Gastroesophageal sphincter (tissue), 3 donors: ENCODE data around the gene NTRK1.

ENCODE experiments used
- POLR2A ChIP-seq, 2 donors: fragments of 450-650 bp; IDR thresholded peaks; one replicate each; pipeline ENCODE4 v1.6.1; 2017; ENCODE audit warnings: antibody characterized with exemption in 2 of 2, mild to moderate bottlenecking in 2 of 2, moderate library complexity in 1 of 2
- POLR2AphosphoS5 ChIP-seq: sonication (generic); formaldehyde crosslinking; IDR thresholded peaks from one replicate; pipeline ENCODE4 v1.6.1; 2017; ENCODE audit warnings: antibody characterized with exemption
- TF ChIP-seq, protein P1 (sequence below), 4 experiments: fragments of 200-600 bp in 2 of 4; fragments of 450-650 bp in 2 of 4; sonication (generic) in 1 of 4; IDR thresholded peaks; one replicate each; pipeline ENCODE4 v1.5.1; 2017 to 2019; ENCODE audit warnings: antibody characterized with exemption in 4 of 4, mild to moderate bottlenecking in 2 of 4, moderate library complexity in 2 of 4

DNA sequence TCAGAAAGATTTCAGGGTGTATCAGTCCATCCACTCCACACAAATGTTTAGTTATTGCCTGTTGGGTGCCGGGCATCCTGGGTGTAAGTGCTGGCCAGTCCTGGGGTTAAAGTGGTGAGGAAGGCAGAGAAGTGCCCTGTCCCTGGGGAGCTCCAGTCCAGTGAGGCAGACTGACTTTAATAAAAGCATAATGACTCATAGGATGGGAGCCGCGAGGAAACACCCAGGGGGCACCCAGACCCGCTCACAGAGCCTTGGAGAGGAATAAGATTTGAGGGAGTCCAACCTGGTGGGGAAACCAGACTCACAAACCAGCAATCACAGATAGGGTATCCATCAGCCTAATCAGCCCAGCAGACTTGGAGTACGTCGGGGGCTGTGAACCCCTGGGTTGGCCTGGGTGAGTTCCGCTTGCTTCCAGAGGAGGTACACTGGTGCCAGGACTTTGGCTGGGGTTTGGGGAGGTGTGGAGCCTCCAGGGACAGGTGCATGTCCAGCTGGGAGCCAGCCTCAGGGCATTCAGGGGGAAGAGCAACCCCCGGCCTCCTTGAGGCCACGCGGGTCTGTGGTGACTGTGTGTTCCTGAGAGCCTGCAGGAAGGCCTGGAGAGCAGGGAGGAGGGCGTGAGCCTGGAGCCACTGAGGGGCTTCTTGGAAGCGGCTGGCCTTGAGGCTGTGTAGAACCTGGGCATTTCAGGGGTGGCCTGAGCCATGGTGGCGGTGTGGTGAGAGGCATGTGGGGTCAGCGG, 36.6 kb downstream of the NTRK1 start:
- no peak for TF ChIP-seq POLR2AphosphoS5
- TF ChIP-seq, protein P1, sequence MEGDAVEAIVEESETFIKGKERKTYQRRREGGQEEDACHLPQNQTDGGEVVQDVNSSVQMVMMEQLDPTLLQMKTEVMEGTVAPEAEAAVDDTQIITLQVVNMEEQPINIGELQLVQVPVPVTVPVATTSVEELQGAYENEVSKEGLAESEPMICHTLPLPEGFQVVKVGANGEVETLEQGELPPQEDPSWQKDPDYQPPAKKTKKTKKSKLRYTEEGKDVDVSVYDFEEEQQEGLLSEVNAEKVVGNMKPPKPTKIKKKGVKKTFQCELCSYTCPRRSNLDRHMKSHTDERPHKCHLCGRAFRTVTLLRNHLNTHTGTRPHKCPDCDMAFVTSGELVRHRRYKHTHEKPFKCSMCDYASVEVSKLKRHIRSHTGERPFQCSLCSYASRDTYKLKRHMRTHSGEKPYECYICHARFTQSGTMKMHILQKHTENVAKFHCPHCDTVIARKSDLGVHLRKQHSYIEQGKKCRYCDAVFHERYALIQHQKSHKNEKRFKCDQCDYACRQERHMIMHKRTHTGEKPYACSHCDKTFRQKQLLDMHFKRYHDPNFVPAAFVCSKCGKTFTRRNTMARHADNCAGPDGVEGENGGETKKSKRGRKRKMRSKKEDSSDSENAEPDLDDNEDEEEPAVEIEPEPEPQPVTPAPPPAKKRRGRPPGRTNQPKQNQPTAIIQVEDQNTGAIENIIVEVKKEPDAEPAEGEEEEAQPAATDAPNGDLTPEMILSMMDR (IDR thresholded peaks at IDR 0.05): no peak
- no peak for TF ChIP-seq POLR2A (IDR thresholded peaks at IDR 0.05)
